ENCODE measurements around the gene KLHDC4.

GRCh38 chr16:87747626-87748414 is 18.0 kb downstream of the KLHDC4 start:
- no peak for TF ChIP-seq CTCF (IDR thresholded peaks at IDR 0.05)
- no peak for TF ChIP-seq REST (IDR thresholded peaks at IDR 0.05; ENCODE audit: insufficient read depth in 1 of 2, low read depth in 2 of 2, low read length in 1 of 2)
- TF ChIP-seq SIN3A (IDR thresholded peaks at IDR 0.05; ENCODE audit: borderline replicate concordance, insufficient read depth, low read depth, low read length), result no peak
- no peak for TF ChIP-seq POLR2AphosphoS5 (IDR thresholded peaks at IDR 0.05; ENCODE audit: low read depth, low read length)
- TF ChIP-seq TCF7L2 (IDR thresholded peaks at IDR 0.05; ENCODE audit: low read depth, low read length), result no peak
